Hepatocyte (in vitro differentiated cells): ENCODE measurements around the gene CARS2.

Experiments
- EZH2 ChIP-seq: fragments of 200-600 bp; sonication (generic); IDR thresholded peaks from 2 replicates; pipeline ENCODE4 v1.6.1; 2016; ENCODE audit warnings: antibody characterized with exemption, mild to moderate bottlenecking, borderline replicate concordance
- EZH2phosphoT487 ChIP-seq: fragments of 200-600 bp; sonication (generic); IDR thresholded peaks from one replicate; pipeline ENCODE4 v1.6.1; 2018; ENCODE audit warnings: antibody characterized with exemption, mild to moderate bottlenecking, low read depth, moderate library complexity; ENCODE audit not compliant: unreplicated experiment, severe bottlenecking
- TF ChIP-seq, protein P1 (sequence below): fragments of 200-600 bp; sonication (generic); IDR thresholded peaks from 2 replicates; pipeline ENCODE4 v1.5.1; 2016; ENCODE audit warnings: antibody characterized with exemption, mild to moderate bottlenecking; ENCODE audit not compliant: poor library complexity

DNA sequence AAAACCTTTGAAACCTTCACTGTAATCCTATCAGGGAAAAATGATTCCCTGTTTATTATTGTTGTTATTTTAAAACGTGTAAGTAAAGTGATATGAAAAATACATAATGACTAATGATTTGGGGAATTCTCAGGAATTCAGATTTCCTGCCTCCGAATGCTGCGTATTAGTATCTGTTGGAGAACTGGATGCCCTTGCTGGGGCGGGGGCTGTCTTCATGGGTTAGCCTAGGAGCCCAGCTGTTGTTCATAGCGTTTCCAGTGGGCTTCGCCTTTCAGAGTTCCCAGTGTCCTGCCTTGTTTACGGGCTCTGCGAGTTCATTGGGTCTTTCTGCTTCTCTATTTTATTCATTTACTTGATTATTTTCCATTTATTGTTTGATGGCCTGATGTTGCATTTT, 72.1 kb downstream of the CARS2 start:
- TF ChIP-seq, protein P1, sequence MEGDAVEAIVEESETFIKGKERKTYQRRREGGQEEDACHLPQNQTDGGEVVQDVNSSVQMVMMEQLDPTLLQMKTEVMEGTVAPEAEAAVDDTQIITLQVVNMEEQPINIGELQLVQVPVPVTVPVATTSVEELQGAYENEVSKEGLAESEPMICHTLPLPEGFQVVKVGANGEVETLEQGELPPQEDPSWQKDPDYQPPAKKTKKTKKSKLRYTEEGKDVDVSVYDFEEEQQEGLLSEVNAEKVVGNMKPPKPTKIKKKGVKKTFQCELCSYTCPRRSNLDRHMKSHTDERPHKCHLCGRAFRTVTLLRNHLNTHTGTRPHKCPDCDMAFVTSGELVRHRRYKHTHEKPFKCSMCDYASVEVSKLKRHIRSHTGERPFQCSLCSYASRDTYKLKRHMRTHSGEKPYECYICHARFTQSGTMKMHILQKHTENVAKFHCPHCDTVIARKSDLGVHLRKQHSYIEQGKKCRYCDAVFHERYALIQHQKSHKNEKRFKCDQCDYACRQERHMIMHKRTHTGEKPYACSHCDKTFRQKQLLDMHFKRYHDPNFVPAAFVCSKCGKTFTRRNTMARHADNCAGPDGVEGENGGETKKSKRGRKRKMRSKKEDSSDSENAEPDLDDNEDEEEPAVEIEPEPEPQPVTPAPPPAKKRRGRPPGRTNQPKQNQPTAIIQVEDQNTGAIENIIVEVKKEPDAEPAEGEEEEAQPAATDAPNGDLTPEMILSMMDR, result no peak
- TF ChIP-seq EZH2 (no peak), EZH2phosphoT487 (no peak)
